Esophagus squamous epithelium (tissue), 4 donors: Measurements from ENCODE around the gene STAB1.

ENCODE experiments used
- CTCF ChIP-seq, 6 experiments: fragments of 450-650 bp in 4 of 6; fragments of 200-600 bp in 2 of 6; sonication (generic) in 2 of 6; IDR thresholded peaks; one replicate each; pipeline ENCODE4 v1.5.1; 2016 to 2019; ENCODE audit warnings: antibody characterized with exemption in 6 of 6, mild to moderate bottlenecking in 4 of 6, moderate library complexity in 4 of 6
- POLR2A ChIP-seq, 4 donors: fragments of 450-650 bp; IDR thresholded peaks; one replicate each; pipeline ENCODE4 v1.6.1; 2017; ENCODE audit warnings: antibody characterized with exemption in 4 of 4, mild to moderate bottlenecking in 4 of 4, moderate library complexity in 3 of 4

- TF ChIP-seq POLR2A (IDR thresholded peaks at IDR 0.05) (no peak), CTCF (IDR thresholded peaks at IDR 0.05) (no peak)
Observed at GRCh38 chr3:52524258-52524751, 29.2 kb downstream of the STAB1 start.
